HG03575 (cell line): ENCODE measurements around the gene HSPE1.
"Not testable (repeated sequence)": the region's sequence is repeated elsewhere in the genome, so short reads cannot be mapped to it uniquely, and the experiment has no call there.

Experiments
- ATAC-seq: cut with Tn5 transposase; IDR thresholded peaks from one replicate; pipeline ENCODE4 v1.9.1; 2021; ENCODE audit not compliant: unreplicated experiment, insufficient number of reproducible peaks, low FRiP score; ENCODE audit errors: extremely low read depth

Gene HSPE1

DNA sequence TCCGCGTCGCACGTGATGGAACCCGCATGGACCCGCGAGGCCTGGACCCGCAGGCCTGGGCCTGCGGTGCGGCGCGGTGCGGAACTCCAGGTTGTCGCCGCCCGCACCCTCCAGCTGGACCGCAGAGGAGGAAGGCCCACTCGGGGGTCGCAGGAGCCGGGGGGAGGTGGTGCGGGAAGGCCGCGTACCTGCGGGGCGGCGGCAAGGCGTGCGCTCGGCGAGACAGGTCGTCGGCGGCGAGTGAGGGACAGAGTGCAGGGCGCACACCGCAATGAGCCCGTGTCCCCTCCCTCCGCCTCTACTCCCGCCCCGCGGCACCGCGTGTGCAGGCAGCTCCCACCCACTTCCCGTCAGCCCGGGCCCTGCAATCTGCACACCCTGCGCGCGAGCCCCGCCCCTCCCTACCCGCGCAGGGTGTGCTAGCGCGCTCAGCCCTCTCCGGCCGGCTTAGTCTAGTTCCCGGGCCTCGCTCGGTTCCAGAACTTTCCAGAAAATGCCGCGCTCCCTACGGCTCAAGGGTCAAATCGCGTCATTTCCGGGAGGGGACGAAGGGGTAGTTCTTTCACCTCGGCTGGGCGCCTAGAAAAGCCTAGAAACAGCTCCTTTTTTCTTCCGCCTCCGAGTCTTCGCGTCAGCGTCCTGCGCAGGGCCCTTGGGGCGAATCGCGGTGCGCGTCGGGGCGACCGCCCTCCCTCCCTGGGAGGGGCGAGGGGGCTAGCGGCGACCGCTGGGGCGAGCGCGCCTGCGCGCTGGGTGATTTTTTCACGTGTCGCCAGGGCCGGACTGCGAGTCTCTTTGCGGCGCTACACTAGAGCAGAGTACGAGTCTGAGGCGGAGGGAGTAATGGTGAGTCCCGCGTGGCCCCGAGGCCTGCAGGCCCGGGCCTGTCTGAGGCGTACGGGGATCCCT is at the start of gene HSPE1, which contains the start of gene HSPD1:
Gene HSPE1, plus strand, starts transcription at position 786 of the 909 bp plus-strand sequence. Its CDS starts 58 bp downstream, at position 844.
Gene HSPD1, minus strand, starts transcription at position 247 of the 909 bp plus-strand sequence. CDS start 992 bp downstream, outside the sequence.
- ATAC-seq = peak; percentile 74

DNA sequence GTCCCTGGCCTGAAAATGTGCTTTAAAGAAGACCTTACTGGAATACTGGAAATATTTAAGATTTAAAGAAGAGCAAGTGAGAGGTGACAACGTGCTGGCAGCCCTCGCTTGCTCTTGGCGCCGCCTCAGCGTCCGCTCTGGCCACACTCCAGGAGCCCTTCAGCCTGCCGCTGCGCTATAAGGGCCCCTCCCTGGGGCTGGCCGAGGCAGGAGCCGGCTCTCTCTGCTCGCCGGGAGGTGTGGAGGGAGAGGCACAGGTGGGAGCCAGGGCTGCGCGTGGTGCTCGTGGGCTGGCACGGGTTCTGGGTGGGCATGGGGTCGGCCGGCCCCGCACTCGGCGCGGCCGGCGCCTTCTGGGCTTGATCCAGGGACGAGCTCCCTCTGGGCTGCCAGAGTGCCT is 49.7 kb upstream of the HSPE1 start:
- no peak for ATAC-seq

DNA sequence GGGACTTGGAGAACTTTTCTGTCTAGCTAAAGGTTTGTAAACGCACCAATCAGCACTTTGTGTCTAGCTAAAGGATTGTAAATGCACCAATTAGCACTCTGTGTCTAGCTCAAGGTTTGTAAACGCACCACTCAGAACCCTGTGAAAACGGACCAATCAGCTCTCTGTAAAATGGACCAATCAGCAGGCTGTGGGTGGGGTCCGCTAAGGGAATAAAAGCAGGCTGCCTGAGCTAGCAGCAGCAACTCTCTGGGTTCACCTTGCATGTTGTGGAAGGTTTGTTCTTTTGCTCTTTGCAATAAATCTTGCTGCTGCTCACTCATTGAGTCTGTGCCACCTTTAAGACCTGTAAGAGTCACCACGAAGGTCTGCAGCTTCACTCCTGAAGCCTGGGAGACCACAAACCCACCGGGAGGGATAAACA is 49.2 kb upstream of the HSPE1 start:
- ATAC-seq = not testable (repeated sequence)

DNA sequence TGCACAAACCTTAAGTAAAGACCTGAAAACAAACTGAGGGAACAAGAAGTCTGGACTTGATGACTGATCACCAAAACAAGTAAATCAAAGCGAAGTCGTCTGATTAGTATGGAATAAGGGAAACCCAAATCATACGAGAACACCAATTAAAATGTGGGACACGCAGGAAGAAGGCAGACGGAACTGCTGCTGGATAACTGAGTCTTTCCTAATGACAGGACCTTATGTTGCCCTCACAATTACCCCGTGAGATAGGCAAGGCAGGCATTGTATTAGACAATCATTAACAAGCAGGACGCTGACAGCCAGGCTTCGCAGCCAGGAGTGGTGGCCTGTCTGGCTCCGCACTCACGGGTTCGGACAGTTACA is 47.4 kb upstream of the HSPE1 start:
- ATAC-seq = no peak

DNA sequence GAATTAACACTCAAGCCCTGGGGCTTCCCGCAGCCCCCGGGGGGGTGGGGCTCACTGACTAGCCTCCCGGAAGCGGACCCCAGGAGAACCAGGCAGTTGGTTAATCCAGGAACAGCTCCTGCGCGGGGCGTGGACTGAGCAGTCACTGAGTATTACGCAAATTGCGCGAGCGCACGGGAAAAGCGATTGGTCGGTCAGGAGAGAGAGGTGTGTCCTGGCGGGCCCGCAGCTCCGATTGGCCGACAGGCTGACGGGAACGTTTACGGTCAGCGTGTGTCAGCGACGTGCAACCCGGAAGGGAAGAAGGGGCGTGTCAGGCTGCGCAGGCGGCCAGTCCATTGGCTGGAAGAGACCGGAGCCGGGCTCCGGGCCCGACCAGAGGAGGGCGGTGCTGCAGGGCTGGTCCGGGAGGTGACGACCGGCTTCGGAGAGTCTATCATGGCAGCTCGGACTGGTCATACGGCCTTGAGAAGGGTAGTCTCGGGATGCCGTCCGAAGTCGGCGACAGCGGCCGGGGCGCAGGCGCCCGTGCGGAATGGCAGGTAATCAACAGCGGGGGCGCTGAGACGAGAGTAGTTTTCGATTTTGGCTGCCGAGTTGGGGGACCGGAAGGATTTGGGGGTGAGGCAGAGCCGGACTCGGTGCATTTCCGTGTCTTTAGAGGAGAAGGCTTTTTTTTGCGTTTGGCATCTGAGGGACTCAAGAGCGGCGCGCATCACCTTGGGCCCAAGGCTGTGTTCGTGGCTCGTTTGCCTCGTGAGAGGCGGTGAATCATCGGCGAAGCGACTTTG is 46.9 kb upstream of the HSPE1 start, which contains the start of gene COQ10B:
Gene COQ10B, plus strand, starts transcription at position 430 of the 791 bp plus-strand sequence. Its CDS starts 9 bp downstream, at position 439.
- peak; percentile 92 for ATAC-seq

DNA sequence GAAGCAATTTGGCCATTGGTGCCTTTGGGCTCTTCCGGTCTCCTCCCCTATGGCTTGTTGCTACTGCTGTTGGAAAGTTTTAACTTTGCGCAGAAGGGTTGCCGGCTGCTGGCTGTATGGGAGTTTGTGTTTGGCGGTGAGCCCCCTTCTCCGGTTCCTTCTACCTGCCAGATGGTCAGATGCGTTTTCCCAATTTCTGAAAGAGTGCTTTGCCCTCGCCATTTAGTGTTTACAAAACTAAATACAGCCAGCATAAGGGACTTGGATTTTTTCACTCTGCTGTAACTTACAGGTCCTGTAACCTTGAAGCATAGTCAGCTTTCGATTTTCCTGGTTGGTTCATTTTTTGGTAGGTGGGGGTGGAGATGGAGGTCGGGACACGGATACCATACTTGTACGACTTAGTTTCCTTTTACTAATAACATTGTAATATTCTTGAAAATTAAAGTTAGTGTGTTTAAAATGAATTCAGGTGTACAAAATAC is 46.2 kb upstream of the HSPE1 start:
- ATAC-seq = peak; percentile 13

DNA sequence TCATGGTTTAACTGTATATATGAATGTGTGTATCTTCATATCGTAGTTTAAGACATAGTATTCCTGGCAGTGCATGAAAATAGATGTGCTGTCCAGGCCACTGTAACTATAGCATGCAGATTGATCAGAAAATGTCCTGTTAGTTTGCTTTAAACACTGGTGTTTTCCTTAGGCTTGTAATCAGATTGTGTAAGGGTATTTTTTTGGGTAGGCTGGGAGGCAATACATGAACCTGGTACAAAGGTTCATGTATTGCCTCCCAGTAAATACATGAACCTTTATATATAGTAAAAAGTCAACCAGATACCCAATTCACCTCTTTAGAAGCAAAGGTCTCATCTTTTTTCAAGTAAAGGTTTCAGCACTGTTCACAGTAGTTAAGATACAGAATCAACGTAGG is 45.3 kb upstream of the HSPE1 start:
- ATAC-seq = no peak

DNA sequence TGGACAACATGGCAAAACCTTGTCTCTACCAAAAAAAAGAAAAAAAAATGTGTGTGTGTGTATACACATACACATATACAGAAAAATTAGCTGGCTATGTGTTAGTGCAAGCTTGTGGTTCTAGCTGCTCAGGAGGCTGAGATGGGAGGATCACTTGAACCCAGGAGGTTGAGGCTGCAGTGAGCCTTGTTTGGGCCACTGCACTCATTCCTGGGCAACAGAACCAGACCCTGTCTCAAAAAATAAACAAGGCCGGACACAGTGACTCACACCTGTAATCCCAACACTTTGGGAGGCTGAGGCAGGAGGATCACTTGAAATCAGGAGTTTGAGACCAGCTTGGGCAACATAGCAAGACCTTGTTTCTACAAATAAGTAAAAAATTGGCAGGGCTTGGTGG is 44.8 kb upstream of the HSPE1 start:
- no peak for ATAC-seq

DNA sequence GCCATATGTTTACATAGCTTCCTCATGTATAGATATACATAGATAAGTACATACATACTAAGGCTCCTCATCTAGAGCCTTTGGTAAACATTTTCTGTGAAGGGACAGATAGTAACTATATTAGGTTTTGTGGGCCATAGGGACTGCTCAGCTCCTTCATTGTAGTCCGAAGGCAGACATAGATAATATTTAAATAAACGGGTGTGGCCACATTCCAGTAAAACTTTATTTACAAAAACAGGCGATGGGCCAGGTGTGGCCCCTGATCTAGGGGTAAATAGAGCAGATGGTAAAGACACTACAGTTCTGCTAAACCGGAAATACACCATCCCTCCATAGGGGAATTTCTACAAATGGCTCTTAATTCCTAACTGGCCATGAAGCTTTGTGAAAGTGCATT is 39.5 kb upstream of the HSPE1 start:
- no peak for ATAC-seq

DNA sequence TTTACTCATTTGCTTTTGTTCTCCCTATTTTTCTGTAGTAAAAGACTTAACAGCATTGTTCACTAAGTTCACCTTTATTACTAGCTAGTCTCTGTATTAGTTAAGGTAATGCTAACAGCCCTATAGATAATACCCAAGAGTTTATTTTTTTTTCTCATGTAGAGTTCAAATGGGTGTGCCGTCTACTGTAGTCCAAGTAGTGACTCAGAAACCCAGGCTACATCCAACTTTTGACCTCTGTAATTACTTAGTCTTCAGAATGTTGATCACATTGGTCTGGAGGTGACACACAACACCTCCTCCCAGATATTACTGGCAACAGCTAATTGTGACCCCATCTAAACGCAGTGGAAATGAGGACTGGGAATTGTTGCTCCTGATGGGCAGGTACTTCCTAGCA is 39.1 kb upstream of the HSPE1 start:
- ATAC-seq = no peak

DNA sequence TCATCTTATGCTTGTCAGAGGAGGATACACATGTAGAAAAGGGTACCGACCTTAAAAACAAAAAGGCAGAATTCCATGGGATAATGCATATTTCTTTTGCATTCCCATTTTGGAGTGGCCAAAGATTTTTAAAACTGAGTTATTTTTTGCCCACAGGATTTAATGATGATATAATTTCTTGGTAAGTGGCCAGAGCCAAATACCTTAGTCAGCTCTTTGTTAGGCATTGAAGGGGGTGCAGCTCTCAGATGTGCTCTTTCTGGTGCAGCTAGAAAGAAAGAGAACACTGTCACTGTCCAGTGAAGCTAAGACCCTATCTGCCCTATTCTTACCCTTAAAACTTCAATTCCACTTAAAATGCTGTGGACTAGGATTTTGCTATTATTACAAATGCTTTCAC is 36.0 kb upstream of the HSPE1 start:
- no peak for ATAC-seq

DNA sequence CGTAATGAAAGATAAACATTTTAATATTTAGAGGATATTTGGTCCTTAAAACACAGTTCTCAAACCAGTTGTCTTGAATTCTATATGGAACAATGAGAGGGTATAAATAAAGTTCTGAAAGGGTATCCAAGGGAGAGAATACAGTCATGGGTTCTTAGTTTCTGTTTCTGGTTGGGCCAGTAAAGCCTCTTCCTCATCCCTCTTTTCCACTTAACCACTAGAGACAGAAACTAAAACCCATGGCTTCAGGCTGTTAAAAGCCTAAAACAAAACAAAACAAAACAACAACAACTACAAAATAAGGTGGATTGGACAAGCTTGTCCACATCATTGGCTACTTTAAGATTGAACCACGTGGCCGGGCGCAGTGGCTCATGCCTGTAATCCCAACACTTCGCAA is 28.0 kb upstream of the HSPE1 start:
- ATAC-seq = no peak

DNA sequence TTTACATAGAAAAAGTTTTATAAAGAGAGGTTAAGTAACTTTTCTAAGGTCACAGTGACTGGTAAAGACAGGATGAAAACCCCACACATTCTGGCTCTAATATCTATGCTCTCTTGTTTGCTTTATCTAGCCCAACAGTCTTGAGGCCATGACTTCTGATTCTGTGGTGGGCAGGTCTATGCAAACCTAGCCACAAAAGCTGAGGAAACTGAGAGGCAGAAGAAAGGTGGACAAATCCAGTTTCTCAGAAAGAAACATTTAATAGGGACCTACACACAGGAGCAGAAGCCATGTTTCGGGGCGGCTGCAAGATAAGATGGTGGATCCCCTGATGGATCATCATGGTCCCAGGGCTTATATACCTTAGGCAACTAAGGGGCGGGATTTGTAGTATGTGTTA is 22.4 kb upstream of the HSPE1 start:
- ATAC-seq = no peak

DNA sequence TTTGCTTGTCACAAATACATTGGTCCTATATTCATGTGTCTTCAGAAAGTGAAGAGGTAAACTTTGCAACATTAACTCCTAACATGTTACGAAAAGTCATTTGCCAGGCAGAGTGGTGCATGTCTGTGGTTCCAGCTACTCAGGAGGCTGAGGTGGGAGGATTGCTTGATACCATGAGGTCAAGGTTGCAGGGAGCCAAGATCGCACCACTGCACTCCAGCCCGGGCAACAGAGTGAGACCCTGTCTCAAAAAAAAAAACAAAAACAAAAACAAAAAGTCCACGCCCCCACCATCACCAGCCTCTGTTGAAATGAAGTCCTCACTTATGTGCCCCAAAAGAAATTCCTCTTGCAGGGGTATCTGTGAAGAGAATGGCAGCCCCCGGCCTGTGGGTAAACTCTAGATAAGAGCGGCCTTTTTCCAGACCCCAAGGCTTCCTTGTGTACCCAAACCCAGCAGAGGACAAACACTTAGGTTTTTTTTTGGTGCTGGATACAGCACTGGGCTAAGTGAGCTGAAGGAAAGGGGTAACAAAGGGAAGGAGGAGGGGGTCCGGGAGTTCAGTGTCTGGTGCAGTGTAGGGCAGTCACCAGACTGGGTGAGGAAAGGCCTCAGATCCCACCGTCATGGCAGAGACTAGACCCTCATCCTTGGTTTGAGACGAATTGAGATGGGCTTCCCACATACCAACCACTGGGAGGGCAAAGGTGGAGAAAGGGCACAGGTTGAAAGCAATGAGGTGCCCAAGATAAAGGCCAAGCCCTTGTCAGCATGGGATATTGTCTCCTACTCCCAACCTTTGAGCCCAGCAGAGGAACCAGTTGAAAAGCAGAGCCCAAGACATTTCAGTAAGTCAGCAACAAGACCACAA is 19.8 kb upstream of the HSPE1 start:
- no peak for ATAC-seq

DNA sequence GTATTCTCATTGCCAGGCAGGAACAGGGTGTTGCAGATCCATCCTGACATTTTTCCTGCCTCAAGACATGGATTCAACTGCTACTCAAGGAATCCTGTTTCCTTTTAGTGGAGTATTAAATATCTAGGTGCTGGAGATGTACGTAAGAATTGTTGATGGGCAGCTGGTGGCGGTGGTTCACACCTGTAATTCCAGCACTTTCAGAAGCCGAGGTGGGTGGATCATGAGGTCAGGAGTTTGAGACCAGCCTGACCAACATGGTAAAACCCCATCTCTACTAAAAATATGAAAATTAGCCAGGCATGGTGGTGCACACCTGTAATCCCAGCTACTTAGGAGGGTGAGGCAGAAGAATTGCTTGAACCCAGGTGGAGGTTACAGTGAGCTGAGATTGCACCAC is 15.9 kb upstream of the HSPE1 start:
- not testable (repeated sequence) for ATAC-seq

DNA sequence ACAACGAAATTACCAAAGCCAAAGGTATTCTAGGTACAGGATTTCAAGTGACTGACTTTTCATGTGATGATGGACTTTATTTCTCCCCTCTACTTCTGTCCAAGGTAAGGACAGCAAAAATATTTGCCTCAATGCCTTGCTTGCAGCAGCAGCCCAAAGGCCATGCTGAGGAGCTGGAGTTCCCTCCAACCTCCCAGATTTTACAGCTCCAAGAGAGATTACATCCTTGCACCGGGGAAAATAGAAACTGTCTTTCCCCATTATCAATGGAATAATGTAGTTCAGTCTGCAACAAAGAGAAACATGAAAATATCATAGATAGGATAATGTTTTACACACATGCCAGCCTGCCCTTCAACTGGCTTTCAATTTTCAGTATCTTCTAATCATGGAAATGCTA is 14.0 kb upstream of the HSPE1 start:
- no peak for ATAC-seq

DNA sequence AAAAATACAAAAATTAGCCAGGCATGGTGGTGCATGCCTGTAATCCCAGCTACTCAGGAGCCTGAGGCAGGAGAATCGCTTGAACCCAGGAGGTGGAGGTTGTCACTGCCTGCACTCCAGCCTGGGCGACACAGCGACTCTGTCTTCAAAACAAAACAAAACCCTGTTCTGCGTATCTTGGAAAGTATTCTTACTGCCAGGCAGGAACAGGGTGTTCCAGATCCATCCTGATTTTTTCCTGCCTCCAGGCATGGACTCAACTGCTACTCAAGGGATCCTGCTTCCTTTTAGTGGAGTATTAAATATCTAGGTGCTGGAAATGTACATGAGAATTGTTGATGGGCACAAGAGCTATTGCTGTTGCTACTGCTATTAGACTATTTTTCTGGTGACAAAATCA is 12.8 kb upstream of the HSPE1 start:
- ATAC-seq = no peak

DNA sequence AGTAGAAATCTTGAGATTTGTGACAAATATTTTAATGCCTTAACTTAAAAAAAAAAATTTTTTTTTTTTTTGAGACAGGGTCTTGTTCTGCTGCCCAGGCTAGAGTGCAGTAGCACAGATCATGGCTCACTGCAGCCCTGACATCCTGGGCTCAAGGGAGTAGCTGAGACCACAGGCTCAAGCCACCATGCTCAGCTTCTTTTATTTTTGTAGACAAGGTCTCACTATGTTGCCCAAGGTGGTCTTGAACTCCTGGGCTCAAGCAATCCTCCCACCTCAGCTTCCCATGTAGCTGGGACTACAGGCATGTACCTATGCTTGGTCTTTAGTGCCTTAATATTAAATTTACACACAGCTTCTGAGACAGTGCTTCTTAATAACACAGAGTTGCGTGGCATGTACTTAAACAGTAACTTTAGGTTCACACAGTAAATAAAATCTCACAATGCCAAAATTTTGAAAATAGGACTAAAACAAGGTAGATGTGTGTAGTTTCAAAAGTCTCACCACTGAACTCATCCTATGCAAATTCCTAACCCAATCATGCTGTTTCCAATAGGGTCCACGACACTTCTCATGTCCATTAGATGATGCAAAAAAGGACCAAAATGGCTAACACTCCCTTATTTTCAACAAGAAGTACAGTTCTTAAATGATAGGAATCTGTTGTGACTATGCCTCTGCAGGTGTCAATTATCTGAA is 4.6 kb upstream of the HSPE1 start:
- ATAC-seq = no peak
